Tibial nerve (tissue), 4 donors: ENCODE measurements around the gene MAPK10.

Experiments used
- CTCF ChIP-seq, 5 experiments: fragments of 200-600 bp in 3 of 5; fragments of 450-650 bp in 2 of 5; sonication (generic) in 3 of 5; IDR thresholded peaks; one replicate each; pipeline ENCODE4 v1.5.1; 2016 to 2019; ENCODE audit warnings: antibody characterized with exemption in 5 of 5, mild to moderate bottlenecking in 3 of 5, moderate library complexity in 2 of 5
- EP300 ChIP-seq, 2 donors: sonication (generic); formaldehyde crosslinking; IDR thresholded peaks; one replicate each; pipeline ENCODE4 v1.6.1; 2017; ENCODE audit warnings: antibody characterized with exemption in 2 of 2, mild to moderate bottlenecking in 1 of 2
- POLR2A ChIP-seq, 2 donors: fragments of 450-650 bp; IDR thresholded peaks; one replicate each; pipeline ENCODE4 v1.6.1; 2017; ENCODE audit warnings: antibody characterized with exemption in 2 of 2, mild to moderate bottlenecking in 2 of 2, moderate library complexity in 2 of 2

- TF ChIP-seq CTCF (IDR thresholded peaks at IDR 0.05) (no peak), EP300 (IDR thresholded peaks at IDR 0.05) (no peak), POLR2A (IDR thresholded peaks at IDR 0.05) (no peak)
Measured at GRCh38 chr4:86249074-86249473, 110.8 kb downstream of the MAPK10 start.
